ENCODE measurements around the gene PITX2.
"Not testable (repeated sequence)": the region's sequence is repeated elsewhere in the genome, so short reads cannot be mapped to it uniquely, and the experiment has no call there.

PITX2 gene

GRCh38 chr4:110610620-110610939 is 12.3 kb downstream of the PITX2 start:
- DNase-seq, result no peak

- DNase-seq, result no peak
These were observed 13.7 kb downstream of the PITX2 start for GRCh38 chr4:110609044-110609750.

- no peak for DNase-seq
These were observed 17.8 kb downstream of the PITX2 start for GRCh38 chr4:110605077-110605476.

- no peak for DNase-seq
These were observed 20.8 kb downstream of the PITX2 start for GRCh38 chr4:110602061-110602460.

- no peak for DNase-seq
These were observed 25.3 kb downstream of the PITX2 start for GRCh38 chr4:110597582-110597981.

- no peak for DNase-seq
These were observed 26.4 kb downstream of the PITX2 start for GRCh38 chr4:110596431-110596830.

- DNase-seq, result no peak
These were observed 27.3 kb downstream of the PITX2 start for GRCh38 chr4:110595583-110595982.

GRCh38 chr4:110589297-110589696 is 33.6 kb downstream of the PITX2 start:
- no peak for DNase-seq

GRCh38 chr4:110587666-110588285 is 35.1 kb downstream of the PITX2 start:
- no peak for DNase-seq

- no peak for DNase-seq
These were observed 36.6 kb downstream of the PITX2 start for GRCh38 chr4:110586131-110586850.

- DNase-seq, result not testable (repeated sequence)
These were observed 46.2 kb downstream of the PITX2 start for GRCh38 chr4:110576696-110577095.
